Activated CD4-positive, alpha-beta T cell treated with anti-CD3 and anti-CD28 coated beads, Interleukin-2, amount 50 U/mL, for 48 hours (primary cell): ENCODE measurements around the gene TDRD9.

Experiments
- DNase-seq, 2 experiments: peaks; one replicate each; pipeline ENCODE4 v3.0.0-alpha.2; 2020

TDRD9 gene

DNA sequence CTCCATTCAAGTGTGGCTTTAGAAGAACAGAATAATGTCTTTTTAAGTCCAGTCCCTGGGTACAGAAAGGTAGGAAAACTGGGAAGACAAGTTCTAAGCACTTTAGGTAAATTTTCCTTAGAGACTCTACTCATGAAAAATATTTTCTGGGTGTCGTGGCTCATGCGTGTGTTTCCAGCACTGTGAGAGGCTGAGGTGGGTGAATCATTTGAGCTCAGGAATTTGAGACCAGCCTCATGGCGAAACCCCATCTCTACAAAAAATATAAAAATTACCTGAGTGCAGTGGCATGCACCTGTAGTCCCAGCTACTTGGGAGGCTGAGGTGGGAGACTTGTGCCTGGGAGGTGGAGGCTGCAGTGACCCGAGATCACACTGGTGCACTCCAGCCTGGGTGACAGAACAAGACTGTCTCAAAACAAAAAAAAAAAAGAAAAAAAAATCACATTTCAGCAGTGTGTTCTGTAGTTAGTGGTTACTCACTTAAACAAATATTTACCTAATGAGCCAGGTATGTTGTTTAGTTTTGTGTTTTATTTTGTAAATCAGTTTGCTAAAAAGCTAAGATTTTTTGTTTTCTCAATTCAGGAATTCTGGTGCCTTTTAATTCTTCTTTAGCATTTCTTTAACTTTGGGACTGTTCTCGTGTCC, 66.4 kb downstream of the TDRD9 start:
- DNase-seq = no peak

DNA sequence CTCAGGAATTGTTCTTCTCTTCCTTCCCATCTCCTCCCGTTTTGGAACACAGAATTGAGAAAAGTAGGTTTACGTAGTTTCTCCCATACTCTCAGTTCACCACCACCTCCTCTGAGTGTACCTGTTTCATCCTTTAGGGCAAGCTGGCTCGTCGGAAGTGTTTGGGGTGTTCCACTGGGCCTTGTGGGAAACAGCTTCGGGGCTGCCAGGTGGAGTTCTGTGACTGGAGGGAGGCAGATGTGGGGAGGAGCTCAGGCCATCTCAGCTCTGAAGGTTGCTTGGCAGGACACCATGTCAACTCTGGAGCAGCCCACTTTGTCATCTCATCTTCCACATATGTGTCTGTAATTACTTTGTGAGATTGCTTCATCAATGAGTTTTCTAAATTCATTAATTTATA, 67.6 kb downstream of the TDRD9 start:
- DNase-seq = no peak

DNA sequence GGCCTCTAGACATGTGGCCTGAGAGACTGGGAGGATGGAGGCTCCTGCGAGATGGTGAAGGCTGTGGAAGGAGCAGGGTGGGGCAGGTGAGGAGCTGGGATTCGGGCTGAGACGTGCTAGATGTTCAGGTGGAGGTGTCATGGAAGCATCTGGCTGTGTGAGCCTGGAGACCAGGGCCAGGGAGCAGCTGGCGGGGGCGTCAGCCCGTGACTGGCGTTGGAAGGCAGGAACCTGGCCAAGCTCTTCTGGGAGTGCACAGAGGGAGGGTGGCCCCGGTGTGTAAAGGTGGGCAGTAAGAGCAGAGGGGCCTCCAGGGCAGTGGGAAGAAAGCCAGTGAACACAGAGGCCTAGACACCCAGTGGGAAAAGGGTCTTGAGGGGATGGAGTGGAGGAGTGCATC, 69.1 kb downstream of the TDRD9 start:
- DNase-seq = no peak

DNA sequence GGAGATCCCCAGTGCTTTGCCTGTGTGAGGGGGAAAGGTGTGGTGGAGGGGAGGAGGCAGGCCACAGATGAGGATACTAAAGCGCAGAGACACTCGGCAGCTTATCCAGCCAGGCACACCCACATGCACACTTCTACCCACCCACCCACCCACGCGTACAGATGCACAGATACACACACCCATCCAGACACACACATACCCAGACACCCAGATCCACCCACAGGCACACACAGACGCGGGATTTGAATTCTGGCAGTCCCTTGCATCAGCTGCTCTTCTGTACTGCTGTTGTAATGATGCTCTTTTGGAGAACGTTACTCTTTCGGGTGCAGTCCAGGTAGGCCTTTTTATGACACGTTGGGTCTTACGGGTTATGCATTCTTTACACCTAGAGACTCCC, 69.8 kb downstream of the TDRD9 start:
- no peak for DNase-seq

DNA sequence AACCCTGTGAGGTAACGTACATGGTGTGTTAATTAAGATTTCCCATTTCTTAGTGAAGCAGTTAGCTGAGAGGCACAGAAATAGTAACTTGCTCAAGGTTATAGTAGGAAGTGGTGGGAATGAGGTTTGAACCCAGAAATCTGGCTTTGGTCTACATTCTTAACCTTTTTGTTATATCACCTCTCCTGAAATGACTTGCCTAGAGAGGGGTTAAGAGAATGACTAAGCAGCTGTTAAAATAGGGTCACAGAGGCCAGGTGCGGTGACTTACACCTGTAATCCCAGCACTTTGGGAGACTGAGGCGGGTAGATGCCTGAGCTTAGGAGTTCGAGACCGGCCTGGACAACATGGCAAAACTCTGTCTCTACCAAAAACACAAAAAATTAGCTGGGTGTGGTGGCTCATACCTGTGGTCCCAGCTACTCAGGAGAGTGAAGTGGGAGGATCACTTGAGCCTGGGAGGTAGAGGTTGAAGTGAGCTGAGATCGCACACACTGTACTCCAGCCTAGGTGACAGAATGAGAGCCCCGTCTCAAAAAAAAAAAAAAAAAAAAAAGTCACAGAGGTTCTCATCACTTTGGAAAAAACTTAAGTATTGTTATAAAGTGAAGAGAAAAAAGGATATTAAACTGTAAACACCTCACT, 71.7 kb downstream of the TDRD9 start:
- DNase-seq = no peak

DNA sequence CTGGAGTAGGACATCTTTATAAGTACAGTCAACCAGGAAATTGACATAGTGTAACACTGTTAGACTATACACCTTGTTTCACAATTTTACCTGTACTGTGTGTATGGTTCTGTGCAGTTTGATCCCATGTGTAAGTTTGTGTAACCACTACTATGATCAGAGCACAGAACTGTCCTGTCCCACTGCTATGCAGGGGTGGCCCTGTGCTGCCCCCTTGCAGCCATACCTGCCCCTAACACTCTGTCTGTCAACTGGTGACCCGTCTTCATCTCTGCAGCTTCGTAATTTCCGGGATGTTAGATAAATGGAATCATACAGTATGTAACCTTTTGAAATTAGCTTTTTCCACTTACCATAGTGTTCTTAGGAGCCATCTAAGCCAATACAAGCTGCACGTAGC, 72.7 kb downstream of the TDRD9 start:
- DNase-seq = peak; percentile 11 to 12

DNA sequence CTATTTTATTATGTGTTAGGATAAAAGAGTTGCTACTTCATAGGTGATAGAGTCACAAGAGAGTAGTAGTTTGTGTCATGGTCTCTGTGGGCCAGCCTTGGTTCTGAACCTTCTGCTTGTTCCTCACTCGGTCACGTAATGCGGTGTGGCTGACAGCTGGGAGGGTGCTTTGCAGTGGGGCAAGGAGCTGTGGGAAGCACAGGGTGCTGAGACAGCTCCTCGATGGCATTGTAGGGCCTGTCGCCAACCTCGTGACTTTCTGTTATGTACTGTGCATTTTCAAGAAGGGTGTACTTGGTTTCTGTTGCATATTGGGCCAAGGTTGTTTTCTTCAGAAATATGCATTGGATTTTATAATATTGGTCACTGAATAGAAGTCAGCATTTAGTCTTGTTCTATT, 75.4 kb downstream of the TDRD9 start:
- no peak for DNase-seq

DNA sequence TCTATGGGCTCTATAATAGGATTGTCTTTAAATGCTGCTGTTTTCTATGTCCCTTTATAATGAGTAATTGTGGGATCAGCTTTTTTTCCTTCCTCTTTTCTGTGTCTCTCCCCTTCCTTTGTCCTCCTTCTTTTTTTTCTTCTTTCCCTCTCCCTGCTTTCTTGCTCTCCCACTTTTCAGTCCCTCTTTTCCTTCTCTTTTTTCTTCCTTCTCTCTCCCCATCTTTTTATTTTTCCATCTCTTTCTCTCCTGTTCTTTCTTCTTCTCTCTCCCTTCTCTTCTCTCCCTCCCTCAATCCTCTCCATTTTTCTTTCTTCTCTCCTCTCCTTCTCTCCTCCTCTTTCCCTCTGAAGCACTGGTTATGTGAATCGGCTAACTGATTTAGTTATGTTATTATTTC, 76.6 kb downstream of the TDRD9 start:
- DNase-seq = no peak

DNA sequence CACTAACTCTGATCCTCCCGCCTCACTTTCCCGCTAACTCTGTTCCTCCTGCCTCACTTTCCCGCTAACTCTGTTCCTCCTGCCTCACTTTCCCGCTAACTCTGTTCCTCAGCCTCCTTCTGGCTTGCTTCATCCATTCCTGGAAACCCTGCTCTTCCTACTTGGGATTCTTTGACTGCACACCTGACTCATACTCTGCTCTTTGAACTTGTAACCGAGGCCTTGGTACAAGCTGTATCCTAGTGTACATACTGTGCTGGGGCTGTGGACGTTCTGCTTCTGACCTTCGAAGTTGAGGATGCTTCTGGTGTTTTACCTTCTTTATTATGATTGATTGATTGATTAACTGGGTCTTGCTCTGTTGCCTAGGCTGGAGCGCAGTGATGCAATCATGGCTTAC, 77.2 kb downstream of the TDRD9 start:
- no peak for DNase-seq

DNA sequence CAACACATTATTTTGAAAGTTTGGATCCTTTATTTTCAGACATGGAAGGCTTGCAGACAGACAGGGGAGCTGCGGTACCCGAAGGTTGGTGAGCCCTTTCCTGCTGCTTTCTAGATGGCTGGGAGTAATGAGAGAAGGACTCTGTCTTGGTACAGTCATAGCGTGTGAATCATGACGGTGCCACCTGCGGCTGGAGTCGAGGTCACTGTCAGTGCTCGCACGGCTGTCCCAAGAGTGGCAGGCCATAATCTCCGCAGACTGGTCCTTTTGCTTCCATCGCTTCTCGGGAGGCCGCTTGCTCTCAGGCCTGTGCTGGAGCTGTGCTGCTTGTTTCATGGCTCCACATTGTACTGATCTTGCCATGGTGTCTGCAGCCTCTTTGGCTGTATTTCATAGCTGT, 78.9 kb downstream of the TDRD9 start:
- no peak for DNase-seq

DNA sequence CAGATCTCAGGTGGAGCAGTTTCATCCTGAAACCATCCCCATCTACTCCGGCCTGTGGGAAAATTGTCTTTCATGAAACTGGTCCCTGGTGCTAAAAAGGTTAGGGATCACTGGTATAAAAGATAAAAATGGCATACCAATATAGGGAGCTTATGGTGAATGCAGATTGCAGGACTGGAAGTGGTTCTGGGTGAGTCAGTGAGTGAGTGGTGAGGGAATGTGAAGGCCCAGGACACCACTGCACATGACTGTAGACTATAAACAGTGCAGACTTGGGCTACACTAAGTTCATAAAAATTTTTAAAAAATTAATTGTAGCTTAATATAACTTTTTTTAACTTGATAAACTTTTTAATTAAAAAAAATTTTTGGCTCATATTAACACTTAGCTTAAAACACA, 81.0 kb downstream of the TDRD9 start:
- no peak for DNase-seq

DNA sequence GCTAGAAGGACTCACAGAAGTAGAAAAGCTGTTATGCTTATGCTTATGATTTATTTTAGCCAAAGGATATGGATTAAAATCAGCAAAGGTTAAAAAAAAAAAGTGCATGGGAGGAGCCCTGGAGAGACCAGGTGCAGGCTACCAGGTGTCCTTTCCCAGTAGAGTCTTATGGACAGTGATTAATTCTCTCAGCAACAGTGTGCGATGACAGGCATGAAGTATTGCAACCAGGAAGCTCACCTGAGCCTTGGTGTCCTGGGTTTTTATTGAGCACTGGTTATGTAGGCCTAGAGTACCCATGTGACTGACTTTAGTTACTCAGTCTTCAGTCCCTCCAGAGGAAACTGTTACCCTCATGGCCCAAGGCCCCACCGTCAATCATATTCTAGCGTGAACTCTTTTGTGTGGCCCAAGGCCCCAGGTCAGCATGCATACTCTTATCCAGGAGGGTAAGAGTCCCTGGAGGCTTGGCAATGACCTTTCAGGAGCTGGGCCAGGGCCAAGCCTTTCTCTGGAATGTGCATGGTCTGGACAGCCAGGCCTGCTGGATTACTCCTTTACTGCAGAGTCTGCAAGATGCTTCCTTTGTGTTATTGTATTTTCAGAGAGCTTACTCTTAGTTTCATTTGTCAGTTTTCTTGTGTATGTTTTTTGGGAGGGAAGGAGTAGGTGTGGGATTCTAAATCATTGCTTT, 83.7 kb downstream of the TDRD9 start:
- no peak for DNase-seq

DNA sequence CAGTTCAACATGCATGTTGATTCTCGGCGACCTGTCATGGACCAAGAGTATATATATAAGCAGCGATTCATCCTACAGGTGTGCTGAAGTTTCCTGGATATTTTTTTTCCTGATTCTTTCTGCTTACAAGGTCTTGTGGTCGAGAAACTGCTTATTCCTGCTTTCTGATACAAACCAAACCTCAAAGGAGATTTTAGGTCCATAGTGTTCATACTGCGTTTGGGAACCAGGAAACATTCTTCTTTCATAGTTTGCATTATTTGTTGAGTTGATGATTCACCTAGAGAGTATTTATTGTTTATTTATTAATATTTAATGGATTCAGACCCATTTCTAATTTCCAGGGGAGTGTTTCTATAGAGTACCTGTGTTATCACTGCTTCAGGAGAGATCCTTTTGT, 86.5 kb downstream of the TDRD9 start:
- no peak for DNase-seq

DNA sequence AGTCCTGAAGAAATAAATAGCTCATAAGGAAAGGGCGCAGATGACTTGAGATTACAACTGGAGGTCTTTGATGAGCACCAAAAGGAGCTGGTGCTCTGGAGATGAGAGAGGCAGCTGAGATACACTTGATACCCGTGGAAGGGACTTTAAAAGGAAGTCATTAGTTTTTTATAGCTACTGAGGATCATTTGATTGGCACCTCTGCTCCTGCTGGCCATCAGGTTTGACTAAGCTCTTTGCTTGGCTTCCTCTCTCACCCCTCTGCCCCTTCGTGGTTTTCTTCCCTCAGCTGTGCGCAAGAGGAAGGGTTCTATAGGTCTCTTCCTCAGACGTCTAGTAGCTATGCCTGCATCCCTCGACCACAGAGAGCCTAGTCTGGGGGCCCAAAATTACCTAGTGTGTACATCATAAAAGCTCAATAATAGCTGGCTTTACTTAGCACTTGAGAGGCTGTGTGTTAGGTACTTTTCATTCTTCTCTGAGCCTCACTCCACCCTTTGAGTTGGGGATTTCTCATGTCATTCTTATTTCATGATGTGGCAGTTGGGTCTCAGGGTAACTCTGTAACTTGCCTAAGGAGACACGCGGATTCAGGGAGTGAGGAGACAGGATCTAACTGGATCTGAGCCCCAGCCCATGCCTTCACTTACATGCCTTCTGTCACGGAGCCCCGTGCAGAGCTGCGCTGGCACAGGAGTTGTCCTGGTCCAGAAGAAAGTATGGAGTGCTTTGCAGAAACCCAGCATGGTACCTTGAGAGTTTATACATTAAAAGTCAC, 88.8 kb downstream of the TDRD9 start:
- no peak for DNase-seq

DNA sequence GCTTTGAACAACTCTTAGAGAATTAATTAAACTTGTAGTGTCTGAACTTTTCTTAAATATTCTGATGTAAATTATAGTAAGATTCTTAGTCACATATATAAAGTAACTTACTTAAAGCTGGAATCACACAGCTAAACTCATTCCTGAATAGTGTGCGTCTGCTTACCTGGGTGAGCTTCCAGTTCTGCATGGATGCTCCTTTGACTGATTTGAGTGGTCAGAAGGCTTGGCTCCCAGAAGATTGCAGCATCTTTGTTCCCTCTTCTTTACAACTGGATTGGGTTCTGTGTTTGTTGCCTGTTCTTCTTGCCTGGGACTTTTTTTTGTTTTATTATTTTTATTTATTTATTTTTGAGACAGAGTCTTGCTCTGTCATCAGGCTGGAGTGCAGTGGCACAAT, 90.8 kb downstream of the TDRD9 start:
- no peak for DNase-seq

DNA sequence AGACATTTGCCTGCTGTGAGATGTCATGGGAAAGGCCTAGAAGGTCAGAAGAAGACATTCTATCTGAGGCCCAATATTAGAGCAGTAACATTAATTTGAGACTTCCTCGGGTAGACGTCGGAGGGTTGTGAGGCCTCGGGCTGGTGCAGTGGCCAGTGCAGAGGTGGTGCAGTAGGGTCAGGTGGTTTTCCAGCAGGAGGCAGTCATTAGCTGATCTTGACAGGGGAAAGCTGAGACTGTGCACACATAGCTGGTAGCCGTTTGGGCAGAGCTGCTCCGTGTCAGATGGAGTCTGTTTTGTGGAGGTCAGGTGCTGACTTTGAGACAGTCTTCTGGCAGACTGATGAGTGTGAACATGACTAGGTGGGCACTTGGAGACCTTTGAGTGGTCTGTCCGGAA, 91.5 kb downstream of the TDRD9 start:
- DNase-seq = no peak

DNA sequence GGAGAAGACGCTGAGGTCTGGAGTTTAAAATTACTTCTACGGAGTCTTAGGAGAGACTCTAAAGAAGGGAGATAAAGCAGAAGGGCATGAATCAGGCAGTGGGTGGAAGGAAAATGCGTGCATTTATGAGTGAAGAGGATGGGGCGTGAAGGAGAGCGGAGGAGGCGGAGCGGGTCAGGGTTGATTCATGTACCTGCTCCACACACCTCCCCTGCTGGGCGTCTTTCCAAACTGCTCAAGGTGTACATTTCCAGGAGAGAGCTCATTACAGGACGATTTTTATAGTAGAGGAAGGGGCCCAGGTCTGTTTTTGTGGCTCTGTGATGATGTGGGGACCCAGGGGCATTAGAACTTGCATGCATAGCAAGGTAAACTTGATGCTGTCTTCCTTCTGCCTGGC, 92.2 kb downstream of the TDRD9 start:
- DNase-seq = no peak

DNA sequence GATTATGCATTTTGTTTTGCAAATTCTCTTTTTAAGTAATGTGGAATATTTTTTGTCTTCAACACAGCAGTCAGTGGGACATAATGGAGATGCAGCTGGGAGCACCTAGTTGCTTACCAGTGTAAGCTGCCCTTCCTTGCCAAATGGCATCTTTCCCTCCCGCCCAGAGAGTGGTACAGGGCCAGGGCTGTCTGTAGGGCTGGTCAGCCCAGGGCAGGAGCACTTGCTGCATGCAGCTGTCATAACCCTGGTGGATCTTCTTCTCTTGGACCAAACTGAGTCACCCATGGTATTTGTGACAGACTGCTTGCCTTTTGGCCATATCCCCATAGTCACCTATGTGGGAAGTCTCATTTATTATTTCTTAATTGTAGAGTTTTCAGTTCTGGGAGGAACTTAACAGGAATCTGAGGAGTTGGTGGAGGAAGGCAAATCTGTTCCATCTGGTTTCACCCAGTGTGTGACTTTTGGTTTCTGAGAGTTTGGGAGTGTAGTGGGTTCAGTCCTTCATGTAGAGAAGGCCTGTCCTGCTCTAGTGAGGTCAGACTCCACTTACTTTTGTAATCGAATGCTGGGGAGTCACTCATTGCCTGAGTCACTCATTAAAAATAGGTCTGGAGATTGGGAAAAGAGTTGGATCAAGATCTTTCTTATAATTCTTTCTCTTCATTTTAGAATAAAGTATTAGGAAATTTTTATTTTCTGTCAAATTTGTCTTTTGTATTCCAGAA, 95.2 kb downstream of the TDRD9 start:
- DNase-seq = no peak

DNA sequence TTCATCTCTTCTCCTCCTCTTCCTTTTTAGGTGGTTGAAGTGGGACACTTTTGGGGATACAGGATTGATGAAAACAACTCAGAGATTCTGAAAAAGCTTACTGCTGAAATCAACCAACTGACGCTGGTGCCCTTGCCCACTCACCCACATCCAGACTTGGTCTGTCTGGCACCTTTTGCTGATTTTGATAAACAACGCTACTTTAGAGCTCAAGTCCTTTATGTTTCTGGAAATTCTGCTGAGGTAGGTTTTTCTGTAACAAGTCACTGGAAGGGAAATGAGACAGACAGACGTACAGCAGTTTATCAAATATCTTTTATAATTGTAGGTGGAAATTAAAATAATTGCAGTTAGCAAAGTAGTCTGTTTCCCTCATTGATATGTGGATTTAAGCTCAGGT, 97.3 kb downstream of the TDRD9 start:
- DNase-seq = no peak

DNA sequence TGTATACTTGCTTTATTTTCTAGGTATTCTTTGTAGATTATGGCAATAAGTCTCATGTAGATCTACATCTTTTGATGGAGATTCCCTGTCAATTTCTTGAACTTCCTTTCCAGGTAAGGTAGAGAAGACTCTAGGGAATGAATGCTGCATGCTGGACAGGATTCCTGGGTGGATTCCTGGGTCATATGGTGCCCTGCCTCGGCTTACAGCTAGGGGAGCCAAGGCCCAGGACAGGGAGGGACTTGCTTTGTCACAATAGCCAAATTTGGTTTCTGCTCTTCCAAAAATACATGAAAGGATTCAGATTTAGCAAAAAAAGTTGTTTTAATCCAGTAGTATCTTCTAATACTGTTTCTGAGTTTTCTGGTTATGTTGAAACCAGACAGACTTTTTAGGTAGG, 97.8 kb downstream of the TDRD9 start:
- no peak for DNase-seq

DNA sequence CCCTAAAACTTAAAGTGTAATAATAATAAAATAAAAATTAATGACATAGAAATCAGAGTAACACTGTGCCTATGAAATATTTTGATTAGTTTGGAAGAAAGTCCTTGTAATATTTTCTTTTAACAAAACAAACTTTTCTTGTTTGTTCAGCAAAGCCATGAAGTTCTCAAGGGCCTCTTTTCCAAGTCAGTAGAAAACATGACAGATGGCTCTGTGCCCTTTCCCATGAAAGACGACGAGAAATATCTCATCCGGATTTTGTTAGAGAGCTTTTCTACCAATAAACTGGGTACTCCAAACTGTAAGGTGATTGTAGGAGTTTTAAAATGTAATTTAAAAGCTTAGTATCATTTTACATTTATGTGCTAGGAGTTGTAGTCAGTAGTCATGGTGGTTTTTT, 102.7 kb downstream of the TDRD9 start:
- DNase-seq = no peak

DNA sequence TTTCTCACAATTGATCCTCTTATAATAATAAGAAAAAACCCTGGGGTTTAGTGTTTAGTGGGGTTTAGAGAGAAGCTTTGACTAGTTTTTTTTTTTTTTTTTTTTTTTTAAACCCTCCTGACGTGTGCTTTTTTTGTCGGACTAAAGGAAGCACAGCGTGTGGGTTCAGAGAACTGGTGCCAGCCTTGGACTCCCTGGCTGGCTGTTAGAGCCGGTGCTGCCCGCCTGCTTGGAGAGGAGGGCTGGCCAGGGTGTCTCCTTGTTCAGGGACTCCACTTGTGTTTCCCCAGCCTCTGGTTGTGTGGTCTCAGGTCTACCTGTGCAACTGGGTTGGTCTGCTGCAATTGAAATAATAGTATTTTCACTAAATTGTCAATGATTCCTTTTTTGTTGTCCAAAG, 103.1 kb downstream of the TDRD9 start:
- DNase-seq = no peak
